Adipocyte (in vitro differentiated cells): ENCODE measurements around the gene APOL3.
"Not testable (repeated sequence)": the region's sequence is repeated elsewhere in the genome, so short reads cannot be mapped to it uniquely, and the experiment has no call there.

Experiments
- DNase-seq: peaks from one replicate; pipeline ENCODE4 v3.0.0-alpha.2; 2015; ENCODE audit warnings: low read depth
- H3K27me3 ChIP-seq: replicated peaks from 2 replicates; pipeline ENCODE4 v1.7.0; 2013; ENCODE audit warnings: mild to moderate bottlenecking, low read length, moderate library complexity; ENCODE audit not compliant: control insufficient read depth, insufficient read depth
- H3K36me3 ChIP-seq: 2 replicates; pipeline ENCODE4 v1.7.0; 2013; ENCODE audit warnings: low read length, mild to moderate bottlenecking, moderate library complexity; ENCODE audit not compliant: control insufficient read depth, insufficient read depth, severe bottlenecking
- H3K4me1 ChIP-seq: 2 replicates; pipeline ENCODE4 v1.7.0; 2013; ENCODE audit warnings: mild to moderate bottlenecking, low read length, moderate library complexity; ENCODE audit not compliant: control insufficient read depth, insufficient read depth
- H3K4me3 ChIP-seq: 2 replicates; pipeline ENCODE4 v1.7.0; 2013; ENCODE audit warnings: mild to moderate bottlenecking, low read length, moderate library complexity
- H3K9ac ChIP-seq: 2 replicates; pipeline ENCODE4 v1.7.0; 2013; ENCODE audit warnings: mild to moderate bottlenecking, low read length, moderate library complexity
- H3K9me3 ChIP-seq: 2 replicates; pipeline ENCODE4 v1.7.0; 2013; ENCODE audit warnings: mild to moderate bottlenecking, low read length, moderate library complexity; ENCODE audit not compliant: control insufficient read depth

APOL3 gene

GRCh38 chr22:36106910-36107309, 53.6 kb downstream of the APOL3 start:
- Histone ChIP-seq H3K9ac (no peak overlapping the region), H3K4me1 (peaks cover 4% of the 10 kb centered on the region), H3K9me3 (no peaks in the 10 kb centered on the region), H3K4me3 (no peak overlapping the region), H3K36me3 (no peaks in the 10 kb centered on the region), H3K27me3 (no peaks in the 10 kb centered on the region)
- no peak for DNase-seq

GRCh38 chr22:36104988-36105387, 55.6 kb downstream of the APOL3 start:
- Histone ChIP-seq H3K4me1 (no peaks in the 10 kb centered on the region), H3K27me3 (no peaks in the 10 kb centered on the region), H3K4me3 (no peak overlapping the region), H3K9ac (no peak overlapping the region), H3K9me3 (no peaks in the 10 kb centered on the region), H3K36me3 (no peaks in the 10 kb centered on the region)
- no peak for DNase-seq

- DNase-seq = no peak
- no peak overlapping the region for H3K4me3 ChIP-seq
- no peaks in the 10 kb centered on the region for H3K36me3 ChIP-seq
- H3K9ac ChIP-seq = no peak overlapping the region
- H3K9me3 ChIP-seq = no peaks in the 10 kb centered on the region
- no peaks in the 10 kb centered on the region for H3K27me3 ChIP-seq
- no peaks in the 10 kb centered on the region for H3K4me1 ChIP-seq
These were observed 56.1 kb downstream of the APOL3 start for GRCh38 chr22:36104435-36104834.

- H3K4me3 ChIP-seq = no peak overlapping the region
- H3K9ac ChIP-seq = no peak overlapping the region
- H3K36me3 ChIP-seq = no peaks in the 10 kb centered on the region
- H3K4me1 ChIP-seq = no peaks in the 10 kb centered on the region
- no peaks in the 10 kb centered on the region for H3K9me3 ChIP-seq
- DNase-seq = no peak
- H3K27me3 ChIP-seq = no peaks in the 10 kb centered on the region
These were observed 56.7 kb downstream of the APOL3 start for GRCh38 chr22:36103891-36104290.

- no peaks in the 10 kb centered on the region for H3K36me3 ChIP-seq
- no peaks in the 10 kb centered on the region for H3K4me1 ChIP-seq
- no peak for DNase-seq
- H3K9ac ChIP-seq = no peak overlapping the region
- H3K27me3 ChIP-seq = no peaks in the 10 kb centered on the region
- H3K4me3 ChIP-seq = no peak overlapping the region
- H3K9me3 ChIP-seq = no peaks in the 10 kb centered on the region
These were observed 57.6 kb downstream of the APOL3 start for GRCh38 chr22:36102995-36103394.

GRCh38 chr22:36101756-36102155, 58.8 kb downstream of the APOL3 start:
- Histone ChIP-seq H3K27me3 (no peaks in the 10 kb centered on the region), H3K9ac (no peak overlapping the region), H3K9me3 (no peaks in the 10 kb centered on the region), H3K4me3 (no peak overlapping the region), H3K4me1 (no peaks in the 10 kb centered on the region), H3K36me3 (no peaks in the 10 kb centered on the region)
- no peak for DNase-seq

GRCh38 chr22:36100908-36101307, 59.6 kb downstream of the APOL3 start:
- not testable (repeated sequence) for H3K4me3 ChIP-seq, H3K9ac ChIP-seq, H3K36me3 ChIP-seq, H3K9me3 ChIP-seq, H3K27me3 ChIP-seq, DNase-seq, H3K4me1 ChIP-seq

GRCh38 chr22:36100134-36100824, 60.3 kb downstream of the APOL3 start:
- Histone ChIP-seq H3K27me3 (no peaks in the 10 kb centered on the region), H3K4me3 (no peak overlapping the region), H3K9ac (no peak overlapping the region), H3K4me1 (no peaks in the 10 kb centered on the region), H3K9me3 (no peaks in the 10 kb centered on the region), H3K36me3 (no peaks in the 10 kb centered on the region)
- DNase-seq = no peak

GRCh38 chr22:36099561-36099960, 61.0 kb downstream of the APOL3 start:
- H3K36me3 ChIP-seq, DNase-seq, H3K27me3 ChIP-seq, H3K9ac ChIP-seq, H3K9me3 ChIP-seq, H3K4me3 ChIP-seq, H3K4me1 ChIP-seq: not testable (repeated sequence)

- Histone ChIP-seq H3K4me3 (no peak overlapping the region), H3K27me3 (no peaks in the 10 kb centered on the region), H3K4me1 (no peaks in the 10 kb centered on the region), H3K36me3 (no peaks in the 10 kb centered on the region), H3K9ac (no peak overlapping the region), H3K9me3 (no peaks in the 10 kb centered on the region)
- DNase-seq = no peak
These were observed 62.7 kb downstream of the APOL3 start for GRCh38 chr22:36097880-36098279.

- not testable (repeated sequence) for H3K9ac ChIP-seq, H3K27me3 ChIP-seq, H3K36me3 ChIP-seq, H3K4me1 ChIP-seq, H3K4me3 ChIP-seq, H3K9me3 ChIP-seq, DNase-seq
These were observed 69.8 kb downstream of the APOL3 start for GRCh38 chr22:36090772-36091171.
